Colon (tissue), 2 donors: Measurements from ENCODE around the gene SLCO3A1.

Experiments
- FAIRE-seq: peaks from 2 replicates; lab custom pipeline; 2012; peaks lifted over from hg19 to GRCh38; lab: Jason Lieb, UNC
- donor health status: control.
- donor health status: control.

The SLCO3A1 gene

GRCh38 chr15:91853511-91853947, at the start of gene SLCO3A1:
SLCO3A1 (plus strand) TSS chr15:91853708.
- FAIRE-seq: no peak

- no peak for FAIRE-seq
Measured at GRCh38 chr15:91807122-91807521, 46.4 kb upstream of the SLCO3A1 start.

GRCh38 chr15:91813924-91814323, 39.6 kb upstream of the SLCO3A1 start:
- FAIRE-seq: no peak

GRCh38 chr15:91816942-91817341, 36.6 kb upstream of the SLCO3A1 start:
- FAIRE-seq: no peak

GRCh38 chr15:91821458-91821857, 32.0 kb upstream of the SLCO3A1 start:
- FAIRE-seq: no peak

- no peak for FAIRE-seq
Measured at GRCh38 chr15:91824256-91824655, 29.3 kb upstream of the SLCO3A1 start.

GRCh38 chr15:91826443-91826842, 27.1 kb upstream of the SLCO3A1 start:
- no peak for FAIRE-seq

- FAIRE-seq: no peak
Measured at GRCh38 chr15:91833056-91833455, 20.5 kb upstream of the SLCO3A1 start.

- no peak for FAIRE-seq
Measured at GRCh38 chr15:91839867-91840266, 13.6 kb upstream of the SLCO3A1 start.

- no peak for FAIRE-seq
Measured at GRCh38 chr15:91841861-91842260, 11.6 kb upstream of the SLCO3A1 start.

- no peak for FAIRE-seq
Measured at GRCh38 chr15:91844341-91844740, 9.2 kb upstream of the SLCO3A1 start.

GRCh38 chr15:91844928-91845327, 8.6 kb upstream of the SLCO3A1 start:
- no peak for FAIRE-seq

GRCh38 chr15:91845720-91846119, 7.8 kb upstream of the SLCO3A1 start:
- no peak for FAIRE-seq

- no peak for FAIRE-seq
Measured at GRCh38 chr15:91849180-91849579, 4.3 kb upstream of the SLCO3A1 start.

- FAIRE-seq: no peak
Measured at GRCh38 chr15:91849749-91850161, 3.8 kb upstream of the SLCO3A1 start.

GRCh38 chr15:91852741-91853510, 582 bp upstream of the SLCO3A1 start:
- no peak for FAIRE-seq

- no peak for FAIRE-seq
Measured at GRCh38 chr15:91853948-91854638, 585 bp downstream of the SLCO3A1 start.

- no peak for FAIRE-seq
Measured at GRCh38 chr15:91854639-91854990, 1.1 kb downstream of the SLCO3A1 start.

GRCh38 chr15:91855241-91855640, 1.7 kb downstream of the SLCO3A1 start:
- FAIRE-seq: no peak

GRCh38 chr15:91855684-91856489, 2.4 kb downstream of the SLCO3A1 start:
- FAIRE-seq: no peak

- no peak for FAIRE-seq
Measured at GRCh38 chr15:91857224-91857585, 3.7 kb downstream of the SLCO3A1 start.

- no peak for FAIRE-seq
Measured at GRCh38 chr15:91857772-91858171, 4.3 kb downstream of the SLCO3A1 start.

- FAIRE-seq: no peak
Measured at GRCh38 chr15:91860498-91860897, 7.0 kb downstream of the SLCO3A1 start.
